Large intestine (tissue), 3 donors: Measurements from ENCODE around the gene STIL. TPM values are rescaled to one million over a fixed set of nuclear protein-coding genes. Genes with fewer than 3 reads are reported as not detected.

Source experiments
- DNase-seq, 2 donors: peaks; one replicate each; pipeline versions ENCODE4 v3.0.0 to v3.0.0-alpha.2; 2013
- H3K27ac ChIP-seq: one replicate; pipeline ENCODE4 v1.5.1; 2013; ENCODE audit warnings: low read length
- H3K27me3 ChIP-seq: 2 replicates; pipeline ENCODE4 v1.6.1; 2013; ENCODE audit warnings: low read length; ENCODE audit not compliant: control insufficient read depth, insufficient read depth
- H3K36me3 ChIP-seq: 2 replicates; pipeline ENCODE4 v1.6.1; 2013; ENCODE audit warnings: low read length; ENCODE audit not compliant: control insufficient read depth, insufficient read depth
- H3K4me1 ChIP-seq: one replicate; pipeline ENCODE4 v1.6.1; 2013; ENCODE audit warnings: low read length; ENCODE audit not compliant: control insufficient read depth, insufficient read depth
- H3K4me3 ChIP-seq: one replicate; pipeline ENCODE4 v1.5.1; 2013; ENCODE audit warnings: low read length
- H3K9me3 ChIP-seq: one replicate; pipeline ENCODE4 v1.6.1; 2013; ENCODE audit warnings: mild to moderate bottlenecking, low read depth, low read length, moderate library complexity; ENCODE audit not compliant: control insufficient read depth
- WGBS: methylation state at CpG from one replicate; pipeline ENCODE4 v1.1.5; 2013; ENCODE audit warnings: low lambda C conversion rate; ENCODE audit not compliant: insufficient coverage; 5-methylcytosine and 5-hydroxymethylcytosine counted together
- polyA plus RNA-seq: library from polyadenylated mRNA; unstranded; fragments of 120-200 nt; gene quantifications from one replicate; pipeline ENCODE4 v1.2.1, GENCODE V29; 2013

Gene STIL
- polyA plus RNA-seq, 1 donor = 4.7 TPM

DNA sequence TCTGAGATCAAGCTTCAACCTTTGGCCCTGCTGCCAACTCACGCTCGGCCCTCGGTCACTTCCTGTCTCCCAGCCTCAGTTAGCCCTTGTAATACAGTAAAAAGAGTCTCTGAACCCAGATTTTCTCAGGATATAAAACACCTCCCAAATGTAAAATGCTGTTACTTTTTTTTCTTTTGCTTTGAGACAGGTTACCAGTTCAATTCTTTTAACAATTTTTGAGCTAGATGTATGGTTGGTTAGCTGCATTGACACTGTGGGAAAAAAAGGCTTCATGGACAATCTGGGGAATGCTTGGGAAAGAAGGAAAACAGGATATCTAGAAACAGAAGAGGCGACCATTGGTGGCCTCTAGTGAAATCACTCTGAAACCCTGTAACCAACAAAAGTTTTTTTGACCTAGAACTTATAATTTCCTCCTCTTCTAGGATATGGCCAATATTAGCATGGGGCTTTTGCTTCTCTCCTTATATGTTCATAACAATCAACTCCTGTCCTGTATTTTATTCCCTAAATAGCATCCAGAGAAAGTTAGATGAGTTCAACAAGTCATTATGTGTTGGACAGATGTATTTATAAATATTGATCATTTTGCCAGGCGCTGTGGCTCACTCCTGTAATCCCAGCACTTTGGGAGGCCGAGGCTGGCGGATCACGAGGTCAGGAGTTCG is 21.0 kb upstream of the STIL start:
- peaks cover 3% of the 10 kb centered on the region for H3K36me3 ChIP-seq
- peak overlapping the region; percentile 100 for H3K27ac ChIP-seq
- H3K9me3 ChIP-seq = no peaks in the 10 kb centered on the region
- no peak for DNase-seq
- H3K27me3 ChIP-seq = no peaks in the 10 kb centered on the region
- WGBS = no CpG with 5 or more reads among the region's 9 CpGs
- peak overlapping the region; percentile 90 for H3K4me3 ChIP-seq
- H3K4me1 ChIP-seq = peaks cover 28% of the 10 kb centered on the region

DNA sequence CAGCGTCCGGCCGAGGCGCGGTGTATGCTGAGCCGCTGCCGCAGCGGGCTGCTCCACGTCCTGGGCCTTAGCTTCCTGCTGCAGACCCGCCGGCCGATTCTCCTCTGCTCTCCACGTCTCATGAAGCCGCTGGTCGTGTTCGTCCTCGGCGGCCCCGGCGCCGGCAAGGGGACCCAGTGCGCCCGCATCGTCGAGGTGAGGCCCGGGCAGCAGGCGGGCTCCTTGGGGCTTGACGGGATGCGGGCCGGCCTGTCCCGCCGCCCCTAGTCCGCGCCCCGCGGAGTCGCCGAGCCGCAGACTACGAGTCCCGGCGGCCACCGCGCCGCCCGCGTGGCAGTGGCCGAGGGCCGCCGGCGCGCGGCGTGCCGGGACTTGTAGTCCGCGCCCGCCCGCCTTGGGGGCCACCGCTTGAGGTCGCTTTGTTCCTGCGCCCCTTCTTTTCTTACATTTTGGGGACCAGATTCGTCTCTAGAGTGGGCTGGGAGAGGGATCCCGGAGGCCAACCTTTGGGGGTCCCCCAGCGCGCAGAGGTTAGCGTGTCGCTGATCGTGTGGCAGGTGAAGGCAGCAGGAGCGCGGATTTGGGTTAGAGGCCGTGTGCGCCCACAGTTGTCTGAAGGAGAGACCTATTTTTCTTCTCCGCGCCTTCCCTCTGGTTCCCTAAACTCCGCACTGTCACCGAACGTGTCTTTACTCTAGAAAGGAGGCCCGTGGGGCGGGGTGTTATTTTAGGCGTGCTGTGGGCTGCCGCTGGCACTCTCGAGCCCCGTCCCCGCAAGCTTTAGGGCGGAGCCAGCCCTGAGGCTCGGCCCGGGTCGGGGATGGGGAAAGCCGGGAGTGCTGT is 20.2 kb upstream of the STIL start:
- peaks cover 3% of the 10 kb centered on the region for H3K36me3 ChIP-seq
- H3K27ac ChIP-seq = peak overlapping the region; percentile 100
- no CpG with 5 or more reads among the region's 90 CpGs for WGBS
- peak; percentile 85 to 93 for DNase-seq
- peaks cover 28% of the 10 kb centered on the region for H3K4me1 ChIP-seq
- peak overlapping the region; percentile 90 for H3K4me3 ChIP-seq
- H3K27me3 ChIP-seq = no peaks in the 10 kb centered on the region
- no peaks in the 10 kb centered on the region for H3K9me3 ChIP-seq

DNA sequence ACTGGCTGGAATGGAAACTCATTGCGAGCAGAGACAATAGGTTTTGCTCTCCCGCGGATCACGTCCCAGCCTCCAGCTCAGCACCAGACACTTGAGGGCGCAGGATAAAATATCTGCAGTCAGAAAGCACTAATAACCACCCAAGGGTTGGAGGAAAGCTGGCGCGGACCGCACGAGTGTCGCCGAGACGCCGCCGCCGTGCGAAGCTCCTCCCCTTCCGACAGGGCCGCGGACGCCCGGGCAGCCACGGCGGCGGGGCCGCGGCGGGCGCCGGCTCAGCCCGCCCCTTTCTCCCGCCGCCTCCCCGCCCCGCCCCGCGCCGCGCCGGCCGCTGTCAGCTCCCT is 19.6 kb upstream of the STIL start, which contains the start of gene CMPK1:
TSS of gene CMPK1 (plus strand) at position 213 of the 344 bp plus-strand sequence. CDS start 156 bp downstream, outside the sequence.
- Histone ChIP-seq H3K9me3 (no peaks in the 10 kb centered on the region), H3K36me3 (peaks cover 3% of the 10 kb centered on the region), H3K4me1 (peaks cover 28% of the 10 kb centered on the region), H3K27me3 (no peaks in the 10 kb centered on the region), H3K27ac (peak within 1 kb of the TSS; percentile 100), H3K4me3 (peak within 1 kb of the TSS; percentile 90)
- DNase-seq = peak; percentile 77 to 92
- WGBS = no CpG with 5 or more reads among the region's 40 CpGs

DNA sequence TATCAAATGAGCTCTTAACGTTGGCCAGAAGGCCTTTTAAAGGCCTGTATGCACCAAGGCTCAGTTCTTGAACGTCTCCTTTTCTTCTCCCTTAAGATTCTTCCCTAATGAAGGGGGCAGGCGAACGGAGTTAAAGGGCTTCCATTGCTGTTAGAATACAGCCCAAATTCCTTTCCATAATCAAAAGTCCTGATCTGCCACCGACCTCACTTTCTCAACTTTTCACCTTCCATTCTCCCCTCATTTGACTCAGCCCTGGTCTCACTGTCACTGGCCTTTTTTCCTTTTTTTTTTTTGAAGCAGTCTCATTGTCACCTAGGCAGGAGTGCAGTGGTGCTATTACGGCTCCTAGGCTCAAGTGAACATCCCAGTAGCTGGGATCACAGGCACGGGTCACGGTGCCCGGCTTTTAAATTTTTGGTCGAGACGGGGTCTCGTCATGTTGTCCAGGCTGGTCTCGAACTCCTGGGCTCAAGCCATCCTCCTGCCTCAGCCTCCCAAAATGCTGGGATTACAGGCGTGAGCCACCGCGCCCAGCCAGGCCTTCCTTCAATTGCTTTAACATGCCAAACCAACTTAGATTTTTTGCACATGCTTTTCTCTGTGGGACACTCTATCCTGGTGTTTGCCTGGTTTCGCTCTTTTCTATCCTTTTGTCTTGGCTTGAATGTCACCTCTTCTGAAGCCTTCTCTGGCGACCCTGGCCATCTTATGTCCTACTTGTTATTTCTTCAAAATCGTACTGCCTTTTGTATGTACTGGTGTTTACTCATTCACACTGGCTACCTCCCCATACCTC is 19.0 kb upstream of the STIL start:
- Histone ChIP-seq H3K4me3 (peak overlapping the region; percentile 90), H3K36me3 (peaks cover 3% of the 10 kb centered on the region), H3K9me3 (no peaks in the 10 kb centered on the region), H3K4me1 (peaks cover 28% of the 10 kb centered on the region), H3K27me3 (no peaks in the 10 kb centered on the region), H3K27ac (peak overlapping the region; percentile 100)
- DNase-seq = peak in 1 of 2 donors; percentile 14
- WGBS = 10% methylated on average over 2 of the region's 19 CpGs

DNA sequence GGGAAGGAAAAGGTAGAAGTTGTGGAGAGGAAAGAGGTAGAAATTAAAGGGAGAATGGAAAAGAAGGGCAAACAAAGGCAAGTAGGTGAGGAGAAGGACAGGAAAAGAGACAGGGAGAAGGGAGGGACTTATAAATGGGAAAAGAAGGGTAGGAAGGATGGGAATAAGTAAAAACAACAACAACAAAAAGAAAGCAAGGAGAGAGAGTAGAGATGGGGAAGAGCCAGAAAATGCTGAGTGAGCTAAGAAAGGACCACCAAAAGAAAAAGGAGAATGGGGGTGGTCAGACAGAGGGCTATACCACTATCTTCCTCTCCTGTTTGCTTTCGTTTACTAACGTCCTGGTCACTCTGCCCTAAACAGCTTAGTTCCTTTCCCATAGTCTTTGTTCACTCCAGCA is 17.9 kb upstream of the STIL start:
- H3K9me3 ChIP-seq = no peaks in the 10 kb centered on the region
- no peak overlapping the region for H3K4me3 ChIP-seq
- no CpG with 5 or more reads among the region's 2 CpGs for WGBS
- no peaks in the 10 kb centered on the region for H3K27me3 ChIP-seq
- peaks cover 3% of the 10 kb centered on the region for H3K36me3 ChIP-seq
- peaks cover 28% of the 10 kb centered on the region for H3K4me1 ChIP-seq
- DNase-seq = no peak
- peak overlapping the region; percentile 100 for H3K27ac ChIP-seq

DNA sequence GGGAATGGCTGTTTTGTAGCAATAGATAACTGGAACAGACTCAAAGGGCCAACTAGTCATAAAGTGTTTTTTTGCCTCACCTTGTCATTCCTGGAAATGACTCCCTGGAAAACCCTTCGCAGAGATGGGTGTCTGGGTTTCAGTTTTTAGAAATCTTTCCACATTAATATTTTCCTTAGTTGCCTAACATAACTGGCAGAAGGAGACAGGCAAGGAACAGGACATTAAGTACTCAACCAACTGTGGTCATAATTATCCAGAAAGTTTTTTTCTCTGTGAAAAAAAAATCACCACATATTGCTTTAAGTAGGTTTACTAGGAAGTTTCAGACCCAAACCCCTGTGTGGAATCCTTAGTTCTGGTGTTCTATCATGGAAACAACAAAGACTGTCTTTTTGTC is 16.3 kb upstream of the STIL start:
- Histone ChIP-seq H3K4me3 (no peak overlapping the region), H3K27me3 (no peaks in the 10 kb centered on the region), H3K4me1 (peaks cover 18% of the 10 kb centered on the region), H3K27ac (no peak overlapping the region), H3K36me3 (no peaks in the 10 kb centered on the region), H3K9me3 (no peaks in the 10 kb centered on the region)
- no peak for DNase-seq
- WGBS = no CpG with 5 or more reads among the region's 1 CpG

DNA sequence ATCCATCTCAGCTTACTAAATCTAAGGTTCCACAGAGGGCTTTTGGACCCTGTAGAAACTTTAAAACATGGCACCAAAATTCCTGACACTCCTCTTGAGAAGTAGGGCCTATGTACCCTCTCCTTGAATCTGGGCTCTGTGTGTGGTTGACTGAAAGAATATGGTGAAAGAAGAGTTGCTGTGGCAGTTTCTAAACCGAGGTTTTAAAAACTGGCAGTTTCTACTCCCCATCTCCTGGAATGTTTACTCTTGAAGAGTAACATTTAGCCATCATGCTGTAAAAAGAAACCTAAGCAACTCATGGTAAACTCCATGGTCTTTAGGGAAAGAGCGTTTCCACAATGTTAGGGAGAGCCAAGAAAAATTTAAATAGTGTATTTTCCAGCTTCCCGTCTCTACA is 15.0 kb upstream of the STIL start:
- no CpG with 5 or more reads among the region's 3 CpGs for WGBS
- H3K9me3 ChIP-seq = no peaks in the 10 kb centered on the region
- DNase-seq = no peak

DNA sequence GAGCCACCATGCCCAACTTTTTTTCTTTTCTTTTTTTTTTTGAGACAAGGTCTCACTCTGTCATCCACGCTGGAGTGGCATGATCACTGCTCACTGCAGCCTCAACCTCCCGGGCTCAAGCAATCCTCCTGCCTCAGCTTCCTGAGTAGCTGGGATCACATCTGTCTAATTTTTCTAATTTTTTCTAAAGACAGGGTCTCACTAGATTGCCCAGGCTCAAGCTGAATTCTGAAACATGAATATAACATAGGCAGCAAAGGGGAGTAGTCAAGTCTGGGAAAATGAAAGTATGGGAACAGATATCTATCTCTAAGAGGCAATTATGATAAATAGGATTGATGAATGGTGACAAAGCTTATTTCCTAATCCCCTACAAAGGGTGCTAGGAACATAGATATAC is 12.3 kb upstream of the STIL start:
- Histone ChIP-seq H3K4me1 (peaks cover 8% of the 10 kb centered on the region), H3K27me3 (no peaks in the 10 kb centered on the region), H3K36me3 (no peaks in the 10 kb centered on the region), H3K27ac (no peak overlapping the region), H3K4me3 (no peak overlapping the region), H3K9me3 (no peaks in the 10 kb centered on the region)
- WGBS = 100% methylated on average over 2 of the region's 2 CpGs
- DNase-seq = no peak

More for the DNA sequence above, 15.0 kb upstream of the STIL start:
- Histone ChIP-seq H3K4me3 (no peak overlapping the region), H3K4me1 (peaks cover 18% of the 10 kb centered on the region), H3K27ac (no peak overlapping the region), H3K27me3 (no peaks in the 10 kb centered on the region), H3K36me3 (no peaks in the 10 kb centered on the region)

DNA sequence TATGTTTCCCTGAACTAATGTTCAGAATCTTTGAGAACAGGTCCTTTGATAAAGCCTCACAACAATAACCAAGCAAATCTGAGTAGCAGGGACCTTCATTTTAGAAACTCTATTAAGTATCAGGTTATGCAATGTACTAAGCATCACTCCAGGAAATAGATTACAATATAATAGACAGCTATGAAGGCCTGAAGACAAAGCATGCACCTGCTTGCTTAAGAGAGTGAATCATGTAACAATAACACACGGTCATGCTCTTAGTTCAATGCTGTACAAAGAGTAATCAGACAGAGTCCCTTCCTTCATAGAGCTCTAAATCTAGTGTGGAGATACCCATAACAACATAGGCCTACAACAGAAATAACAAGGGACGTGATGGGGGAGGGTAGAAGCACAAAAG is 11.6 kb upstream of the STIL start:
- H3K27me3 ChIP-seq = no peaks in the 10 kb centered on the region
- peak in 1 of 2 donors; percentile 76 for DNase-seq
- H3K36me3 ChIP-seq = no peaks in the 10 kb centered on the region
- H3K27ac ChIP-seq = peak overlapping the region; percentile 43
- no peaks in the 10 kb centered on the region for H3K9me3 ChIP-seq
- H3K4me1 ChIP-seq = peaks cover 8% of the 10 kb centered on the region
- no CpG with 5 or more reads among the region's 2 CpGs for WGBS
- no peak overlapping the region for H3K4me3 ChIP-seq

DNA sequence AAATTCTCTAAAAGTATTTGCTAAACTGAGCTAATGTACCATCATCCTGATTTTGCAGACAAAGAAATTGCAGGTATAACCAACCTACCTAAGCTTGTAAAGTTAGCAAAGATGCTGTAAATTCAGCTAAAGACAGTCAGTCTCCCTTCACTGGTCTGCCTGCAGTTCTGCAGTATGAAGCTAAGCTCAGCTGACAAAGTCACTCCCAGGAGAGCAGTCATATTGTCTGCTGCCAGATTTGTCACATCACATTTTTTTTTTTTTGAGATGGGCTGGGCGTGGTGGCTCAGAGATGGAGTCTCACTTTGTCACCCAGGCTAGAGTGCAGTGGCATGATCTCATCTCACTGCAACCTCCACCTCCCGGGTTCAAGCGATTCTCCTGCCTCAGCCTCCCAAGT is 10.7 kb upstream of the STIL start:
- Histone ChIP-seq H3K27me3 (no peaks in the 10 kb centered on the region), H3K36me3 (no peaks in the 10 kb centered on the region), H3K9me3 (no peaks in the 10 kb centered on the region), H3K27ac (no peak overlapping the region), H3K4me1 (peaks cover 8% of the 10 kb centered on the region), H3K4me3 (no peak overlapping the region)
- DNase-seq = peak in 1 of 2 donors; percentile 23
- WGBS = no CpG with 5 or more reads among the region's 3 CpGs
